HG03432 (cell line): Measurements from ENCODE around the gene CRTAP.
"Not testable (repeated sequence)": the region's sequence is repeated elsewhere in the genome, so short reads cannot be mapped to it uniquely, and the experiment has no call there.

ENCODE experiments used
- ATAC-seq: cut with Tn5 transposase; IDR thresholded peaks from one replicate; pipeline ENCODE4 v1.9.1; 2021; ENCODE audit warnings: mild to moderate bottlenecking, moderate library complexity; ENCODE audit not compliant: unreplicated experiment

Gene CRTAP

DNA sequence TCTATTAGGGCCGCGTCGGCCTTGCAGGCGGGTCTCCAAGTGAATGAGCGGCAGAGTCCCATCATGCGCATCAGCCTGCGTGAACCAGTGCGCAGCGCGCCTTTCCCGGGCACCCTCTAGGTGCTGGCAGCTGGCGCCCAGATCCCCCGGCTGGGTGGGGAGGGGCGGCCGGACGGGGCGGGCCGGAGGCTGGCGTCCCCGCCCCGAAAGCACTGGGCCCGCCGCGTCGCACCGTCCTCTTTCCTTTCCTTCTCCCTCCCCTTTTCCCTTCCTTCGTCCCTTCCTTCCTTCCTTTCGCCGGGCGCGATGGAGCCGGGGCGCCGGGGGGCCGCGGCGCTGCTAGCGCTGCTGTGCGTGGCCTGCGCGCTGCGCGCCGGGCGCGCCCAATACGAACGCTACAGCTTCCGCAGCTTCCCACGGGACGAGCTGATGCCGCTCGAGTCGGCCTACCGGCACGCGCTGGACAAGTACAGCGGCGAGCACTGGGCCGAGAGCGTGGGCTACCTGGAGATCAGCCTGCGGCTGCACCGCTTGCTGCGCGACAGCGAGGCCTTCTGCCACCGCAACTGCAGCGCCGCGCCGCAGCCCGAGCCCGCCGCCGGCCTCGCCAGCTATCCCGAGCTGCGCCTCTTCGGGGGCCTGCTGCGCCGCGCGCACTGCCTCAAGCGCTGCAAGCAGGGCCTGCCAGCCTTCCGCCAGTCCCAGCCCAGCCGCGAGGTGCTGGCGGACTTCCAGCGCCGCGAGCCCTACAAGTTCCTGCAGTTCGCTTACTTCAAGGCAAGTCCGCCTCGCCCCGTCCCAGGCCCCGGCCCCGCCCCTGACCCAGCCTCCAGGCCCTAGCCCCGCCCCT, at the start of gene CRTAP:
TSS of gene CRTAP (plus strand) at position 243 of the 850 bp plus-strand sequence. CDS start at position 307, 64 bp downstream.
- peak; percentile 87 for ATAC-seq

DNA sequence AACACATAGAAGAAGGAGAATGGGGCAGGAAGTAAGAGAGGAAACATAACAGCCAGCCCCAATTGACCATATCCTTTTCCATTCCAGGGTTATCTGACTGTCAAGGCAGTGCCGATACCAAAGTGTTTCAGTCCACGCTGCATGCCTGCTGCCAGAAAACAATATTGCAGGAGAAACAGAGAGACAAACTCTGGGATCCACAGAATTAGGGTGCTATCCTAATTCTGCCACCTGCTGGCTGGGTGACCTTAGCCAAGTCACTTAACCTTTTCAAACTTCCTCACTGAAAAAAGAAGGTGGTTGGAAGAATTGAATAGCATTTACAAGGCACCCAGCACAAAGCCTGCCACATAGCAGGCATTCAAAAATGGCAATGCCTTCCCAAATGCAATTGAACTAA, 48.9 kb upstream of the CRTAP start:
- ATAC-seq = no peak

DNA sequence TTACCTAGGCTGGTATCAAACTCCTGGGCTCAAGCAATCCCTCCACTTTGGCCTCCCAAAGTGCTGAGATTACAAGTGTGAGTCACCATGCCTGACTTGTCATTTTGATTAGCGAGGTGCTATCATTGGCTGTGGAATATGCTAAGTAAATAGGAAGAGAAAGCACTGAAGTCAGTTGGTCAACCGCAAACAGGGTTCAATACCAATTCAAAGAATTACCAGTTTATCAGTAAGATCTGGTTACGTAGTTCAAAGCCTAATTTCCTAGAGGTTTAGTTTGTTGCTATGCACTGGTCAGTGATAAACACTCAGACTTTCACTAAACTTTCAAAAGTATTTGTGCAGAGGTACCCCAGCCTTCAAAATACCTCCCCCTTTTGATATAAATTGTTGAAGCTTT, 46.3 kb upstream of the CRTAP start:
- ATAC-seq = no peak

DNA sequence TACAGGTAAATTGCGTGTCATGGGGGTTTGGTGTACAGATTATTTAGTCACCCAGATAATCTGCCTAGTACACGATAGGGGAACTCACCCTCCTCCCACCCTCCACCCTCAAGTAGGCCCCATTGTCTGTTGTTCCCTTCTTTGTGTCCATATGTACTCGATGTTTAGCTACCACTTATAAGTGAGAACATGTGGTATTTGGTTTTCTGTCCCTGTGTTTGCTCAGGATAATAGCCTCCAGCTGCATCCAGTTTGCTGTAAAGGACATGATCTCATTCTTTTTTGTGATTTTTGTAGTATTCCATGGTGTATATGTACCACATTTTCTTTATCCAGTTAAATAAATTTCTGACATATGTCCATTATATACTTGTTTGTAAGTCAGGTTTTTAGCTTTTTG, 44.0 kb upstream of the CRTAP start:
- not testable (repeated sequence) for ATAC-seq

- no peak for ATAC-seq
Measured at GRCh38 chr3:33071181-33071580, 42.6 kb upstream of the CRTAP start.

GRCh38 chr3:33071946-33072345, 41.9 kb upstream of the CRTAP start:
- ATAC-seq = no peak

GRCh38 chr3:33074217-33075067, 39.4 kb upstream of the CRTAP start:
- peak; percentile 56 for ATAC-seq

DNA sequence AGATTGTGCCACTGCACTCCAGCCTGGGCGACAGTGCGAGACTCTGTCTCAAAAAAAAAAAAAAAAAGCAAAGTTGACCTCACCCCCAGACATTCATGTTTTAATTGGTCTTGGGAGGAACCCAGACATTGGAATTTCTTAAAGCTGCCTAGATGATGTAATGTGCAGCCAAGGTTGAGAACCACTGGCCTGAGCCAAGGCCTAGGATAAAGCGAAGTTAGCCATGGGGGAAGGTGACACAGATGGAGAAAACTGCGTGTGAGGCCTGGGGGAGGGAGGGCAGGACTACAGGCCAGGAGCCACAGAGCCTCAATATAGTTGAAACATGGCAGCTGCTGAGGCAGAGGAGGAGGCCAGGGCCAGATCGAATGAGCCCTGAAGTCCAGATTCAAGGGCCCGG, 37.8 kb upstream of the CRTAP start:
- no peak for ATAC-seq

GRCh38 chr3:33076952-33077351, 36.9 kb upstream of the CRTAP start:
- ATAC-seq = no peak

DNA sequence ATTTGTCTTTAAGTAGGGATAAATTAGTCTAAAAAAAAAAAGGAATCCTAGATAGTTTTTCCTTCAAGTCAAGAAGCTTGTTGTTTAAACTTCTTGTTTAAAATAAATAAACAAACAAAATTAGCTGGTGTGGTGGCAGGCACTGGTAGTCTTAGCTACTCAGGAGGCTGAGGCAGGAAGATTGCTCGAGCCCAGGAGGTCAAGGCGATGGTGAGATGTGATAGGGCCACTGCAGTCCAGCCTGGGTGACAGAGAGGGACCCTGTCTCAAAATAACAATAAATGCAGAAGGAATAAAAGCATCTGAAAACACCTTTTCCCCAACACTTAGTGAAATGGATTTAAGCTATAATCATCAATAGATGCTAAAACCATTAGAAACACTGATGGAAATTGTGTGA, 35.8 kb upstream of the CRTAP start:
- no peak for ATAC-seq

- not testable (repeated sequence) for ATAC-seq
Measured at GRCh38 chr3:33079813-33080212, 34.0 kb upstream of the CRTAP start.

- no peak for ATAC-seq
Measured at GRCh38 chr3:33081812-33082211, 32.0 kb upstream of the CRTAP start.

GRCh38 chr3:33083958-33084357, 29.9 kb upstream of the CRTAP start:
- ATAC-seq = no peak

DNA sequence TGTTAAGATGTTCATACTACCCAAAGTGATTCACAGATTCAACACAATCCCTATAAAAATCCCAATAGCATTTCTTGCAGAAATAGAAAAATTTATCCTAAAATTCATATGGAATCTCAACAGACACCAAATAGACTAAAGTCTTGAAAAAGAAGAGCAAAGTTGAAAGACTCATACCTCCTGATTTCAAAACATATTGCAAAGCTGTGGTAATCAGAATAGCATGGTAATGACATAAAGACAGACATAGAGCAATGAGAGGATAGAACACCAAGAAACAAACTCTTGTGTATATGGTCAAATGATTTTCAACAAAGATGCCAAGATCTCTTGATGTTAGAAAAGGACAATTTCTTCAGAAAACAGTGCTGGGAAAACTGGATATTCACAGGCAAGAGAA, 25.1 kb upstream of the CRTAP start:
- no peak for ATAC-seq

DNA sequence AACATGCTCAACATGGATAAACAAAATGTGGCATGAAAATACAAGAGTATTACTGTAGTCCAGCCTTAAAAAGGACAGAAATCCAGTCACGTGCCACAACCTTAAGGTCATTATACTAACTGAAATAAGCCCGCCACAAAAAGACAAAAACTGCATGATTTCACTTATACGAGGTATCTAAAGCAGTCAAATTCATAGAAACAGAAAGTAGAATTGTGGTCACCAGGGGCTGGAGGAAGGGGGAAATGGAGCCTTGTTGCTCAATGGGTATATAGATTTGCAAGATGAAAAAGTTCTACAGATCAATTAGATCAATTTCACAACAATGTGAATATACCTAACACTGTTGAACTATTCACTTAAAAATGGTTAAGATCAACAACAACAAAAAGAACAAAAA, 24.3 kb upstream of the CRTAP start:
- ATAC-seq = peak; percentile 94

GRCh38 chr3:33091746-33092145, 22.1 kb upstream of the CRTAP start:
- no peak for ATAC-seq

GRCh38 chr3:33092496-33093254, 21.1 kb upstream of the CRTAP start:
- ATAC-seq = no peak

DNA sequence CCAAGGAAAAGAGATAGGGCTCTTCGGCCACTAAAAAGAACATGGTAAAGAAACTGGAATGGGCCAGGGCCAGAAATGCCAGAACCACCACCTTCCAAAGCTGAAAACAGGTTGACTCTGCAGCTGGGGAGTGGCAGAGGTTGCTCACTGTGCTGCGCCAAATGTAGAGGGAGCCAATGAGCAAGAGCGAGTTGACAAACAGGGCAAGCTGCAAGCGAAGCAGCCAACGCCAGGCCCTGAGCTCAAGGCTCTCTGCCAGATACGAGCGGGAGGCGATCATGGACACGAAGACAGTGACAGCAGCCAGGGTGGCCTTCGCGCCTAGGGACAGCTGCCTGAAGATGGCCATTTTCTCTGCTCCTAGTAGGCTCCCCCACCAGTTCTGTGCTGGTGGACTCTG, 20.0 kb upstream of the CRTAP start:
- no peak for ATAC-seq

GRCh38 chr3:33095436-33095835, 18.4 kb upstream of the CRTAP start:
- ATAC-seq = no peak

DNA sequence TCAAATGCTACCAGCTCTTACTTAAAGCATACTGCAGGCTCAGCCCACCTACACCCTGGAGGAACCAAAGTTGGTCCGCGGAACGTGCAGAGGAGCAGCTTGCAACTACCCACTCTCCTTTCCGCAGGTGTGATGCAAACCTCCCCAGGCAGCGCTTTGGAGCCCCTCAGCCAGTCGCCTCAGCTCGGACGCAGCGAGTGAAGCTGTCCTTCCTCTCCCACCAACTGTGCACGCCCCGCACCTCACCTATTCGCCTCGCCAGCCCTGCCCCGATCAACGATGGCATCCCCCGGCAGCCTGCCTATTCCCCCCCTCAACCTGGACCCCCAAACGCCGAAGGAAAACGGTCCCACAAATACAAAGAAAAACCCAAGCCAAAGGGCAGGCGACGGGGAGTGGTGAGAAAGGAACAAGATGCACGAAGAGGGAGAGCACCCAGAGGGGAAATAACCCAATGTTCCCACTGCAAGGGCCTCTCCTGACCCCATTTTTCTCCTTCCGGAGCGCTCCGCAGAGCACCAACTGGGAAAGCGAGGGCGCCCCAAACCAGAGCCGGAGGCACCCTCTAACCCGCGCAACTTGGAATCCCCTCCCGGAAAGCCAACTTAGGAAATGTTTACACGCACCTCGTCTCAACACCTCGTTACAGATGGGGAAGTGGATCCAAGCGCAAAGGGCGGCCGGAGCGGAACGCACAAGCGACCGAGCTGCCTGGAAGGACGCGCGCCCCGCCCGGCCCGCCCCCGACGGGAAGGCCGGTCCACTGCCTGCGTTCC, 17.5 kb upstream of the CRTAP start:
- peak; percentile 55 for ATAC-seq
